Measurements from ENCODE around the gene GGA1.
"Not testable (repeated sequence)": the region's sequence is repeated elsewhere in the genome, so short reads cannot be mapped to it uniquely, and the experiment has no call there.

Gene GGA1

DNA sequence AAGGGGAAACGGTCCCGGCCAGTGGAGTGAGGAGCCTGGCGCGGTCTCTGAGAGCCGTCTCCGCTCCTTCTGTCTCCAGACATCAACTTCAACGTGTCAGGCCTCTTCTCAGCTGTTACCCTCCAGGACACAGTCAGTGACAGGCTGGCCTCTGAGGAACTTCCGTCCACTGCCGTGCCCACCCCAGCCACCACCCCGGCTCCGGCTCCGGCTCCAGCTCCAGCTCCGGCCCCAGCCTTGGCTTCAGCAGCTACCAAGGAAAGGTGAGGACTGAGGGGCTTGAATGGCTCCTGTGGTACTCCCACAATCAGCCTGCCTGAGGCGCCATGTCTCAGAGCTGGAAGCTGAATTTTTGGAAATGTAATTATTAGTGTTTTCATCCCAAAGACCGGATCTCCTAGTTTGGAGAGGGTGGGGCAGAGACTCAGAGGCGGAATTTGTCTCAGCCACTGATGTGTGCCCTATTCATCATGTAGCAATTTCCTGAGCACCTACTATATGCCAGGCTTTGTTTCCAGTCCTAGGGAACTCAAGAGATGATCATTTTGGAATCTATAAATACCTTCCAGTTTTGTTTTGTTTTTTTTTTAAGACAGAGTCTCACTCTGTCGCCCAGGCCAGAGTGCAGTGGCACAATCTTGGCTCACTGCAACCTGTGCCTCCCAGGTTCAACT is 42.0 kb downstream of the GGA1 start:
- no peak for DNase-seq (ENCODE audit: low read depth)

- no peak for DNase-seq (ENCODE audit: low read depth)
Measured at GRCh38 chr22:37654563-37655251, 46.1 kb downstream of the GGA1 start.

GRCh38 chr22:37655252-37655563 is 46.6 kb downstream of the GGA1 start:
- no peak for DNase-seq (ENCODE audit: low read depth)

GRCh38 chr22:37656583-37656982 is 47.9 kb downstream of the GGA1 start:
- DNase-seq (ENCODE audit: low read depth): not testable (repeated sequence)

GRCh38 chr22:37657590-37658132 is 49.0 kb downstream of the GGA1 start:
- no peak for DNase-seq (ENCODE audit: low read depth)

GRCh38 chr22:37658133-37659065 is 49.8 kb downstream of the GGA1 start, which contains the start of gene PDXP:
PDXP (plus strand) TSS chr22:37658723; CDS start chr22:37658783, 60 bp downstream.
- DNase-seq (ENCODE audit: low read depth): peak; percentile 96

- no peak for DNase-seq (ENCODE audit: low read depth)
Measured at GRCh38 chr22:37659066-37659896, 50.6 kb downstream of the GGA1 start.

GRCh38 chr22:37659897-37660708 is 51.5 kb downstream of the GGA1 start:
- no peak for DNase-seq (ENCODE audit: low read depth)

DNA sequence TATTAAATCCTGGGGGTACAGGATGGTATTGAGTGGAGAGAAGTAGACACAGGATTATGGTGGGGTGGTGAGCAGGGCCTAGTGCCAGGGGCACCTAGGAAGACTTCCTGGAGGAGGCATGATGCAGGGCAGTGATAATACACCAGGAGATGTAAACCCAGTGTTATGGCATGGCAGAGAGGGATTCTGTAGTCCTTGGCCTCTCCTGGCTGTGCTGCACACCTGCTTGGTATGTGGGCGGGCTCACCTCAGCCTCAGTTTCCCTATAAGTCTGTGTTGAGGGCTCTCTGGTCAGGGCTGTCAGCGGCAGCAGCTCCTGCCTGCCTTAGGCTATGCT is 52.0 kb downstream of the GGA1 start:
- no peak for DNase-seq (ENCODE audit: low read depth)

DNA sequence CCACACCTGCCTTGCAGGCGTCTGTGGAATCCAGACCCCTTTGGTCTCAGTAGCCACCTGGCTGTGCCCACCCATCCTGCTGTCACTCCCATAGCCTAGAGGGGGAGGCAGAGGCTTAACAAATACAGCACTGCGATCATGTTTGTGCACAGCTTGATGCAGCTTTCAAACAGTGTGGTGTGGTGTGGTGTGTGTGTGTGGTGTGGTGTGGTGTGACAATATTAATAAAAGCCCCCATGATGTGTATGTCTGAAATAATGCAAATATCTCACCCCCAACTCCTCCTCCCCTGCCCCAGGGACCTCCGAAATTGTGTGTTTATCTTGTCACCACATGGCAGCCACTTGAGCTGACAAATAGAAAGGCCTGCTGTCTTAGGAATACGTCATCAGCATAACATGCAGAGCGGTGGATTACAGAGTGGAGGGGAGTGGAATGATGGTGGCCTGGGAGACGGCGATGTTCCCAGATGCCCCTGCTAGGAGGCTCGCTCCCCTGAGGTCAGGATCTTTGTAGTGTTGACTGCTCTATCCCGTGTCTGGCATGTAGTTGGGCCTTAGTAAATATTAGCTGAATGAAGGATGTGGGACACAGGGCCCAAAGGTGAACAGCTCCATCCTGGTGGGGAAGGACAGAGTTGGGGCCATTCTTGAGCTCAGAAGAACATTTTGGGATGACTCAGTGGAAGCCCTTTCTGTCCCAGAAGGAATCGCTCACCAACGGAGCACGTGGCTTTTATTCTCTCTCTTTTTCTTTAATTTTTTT is 52.7 kb downstream of the GGA1 start:
- no peak for DNase-seq (ENCODE audit: low read depth)

DNA sequence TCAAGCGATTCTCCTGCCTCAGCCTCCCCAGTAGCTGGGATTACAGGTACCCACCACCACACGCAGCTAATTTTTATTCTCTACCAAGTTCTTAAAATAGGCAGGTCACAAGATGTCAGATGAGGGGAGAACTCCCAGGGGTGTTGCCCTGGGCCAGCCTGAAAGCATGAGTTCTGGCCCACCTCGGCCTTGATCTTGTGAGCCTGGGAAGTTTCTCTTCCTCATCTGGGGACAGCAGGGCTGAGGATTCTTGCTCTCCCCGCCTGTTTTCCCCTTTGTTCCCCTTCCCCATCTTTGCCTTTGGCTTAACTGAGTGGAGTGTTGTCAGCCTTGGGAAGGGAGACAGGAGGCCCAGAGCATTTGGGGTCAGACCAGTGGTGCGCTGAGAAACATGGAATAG is 53.4 kb downstream of the GGA1 start:
- DNase-seq (ENCODE audit: low read depth): no peak

- DNase-seq (ENCODE audit: low read depth): no peak
Measured at GRCh38 chr22:37663521-37664140, 55.0 kb downstream of the GGA1 start.

- DNase-seq (ENCODE audit: low read depth): no peak
Measured at GRCh38 chr22:37664249-37665101, 55.8 kb downstream of the GGA1 start.

DNA sequence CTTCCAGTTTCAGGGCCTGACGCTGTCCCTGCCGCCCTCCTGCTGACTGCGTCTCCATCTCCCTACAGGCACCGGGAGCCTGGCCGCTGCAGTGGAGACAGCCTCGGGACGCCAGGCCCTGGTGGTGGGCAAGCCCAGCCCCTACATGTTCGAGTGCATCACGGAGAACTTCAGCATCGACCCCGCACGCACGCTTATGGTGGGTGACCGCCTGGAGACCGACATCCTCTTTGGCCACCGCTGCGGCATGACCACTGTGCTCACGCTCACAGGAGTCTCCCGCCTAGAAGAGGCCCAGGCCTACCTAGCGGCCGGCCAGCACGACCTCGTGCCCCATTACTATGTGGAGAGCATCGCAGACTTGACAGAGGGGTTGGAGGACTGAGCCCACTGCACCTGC is 56.9 kb downstream of the GGA1 start:
- no peak for DNase-seq (ENCODE audit: low read depth)

- DNase-seq (ENCODE audit: low read depth): no peak
Measured at GRCh38 chr22:37669586-37669985, 61.0 kb downstream of the GGA1 start.

- DNase-seq (ENCODE audit: low read depth): no peak
Measured at GRCh38 chr22:37672206-37672919, 63.7 kb downstream of the GGA1 start.

GRCh38 chr22:37672920-37673455 is 64.4 kb downstream of the GGA1 start:
- DNase-seq (ENCODE audit: low read depth): no peak

- no peak for DNase-seq (ENCODE audit: low read depth)
Measured at GRCh38 chr22:37674248-37674647, 65.6 kb downstream of the GGA1 start.
